GM21619 (cell line): ENCODE data around the gene SLC4A2.
"Not testable (repeated sequence)": the region's sequence is repeated elsewhere in the genome, so short reads cannot be mapped to it uniquely, and the experiment has no call there.

Experiments used
- ATAC-seq: cut with Tn5 transposase; IDR thresholded peaks from one replicate; pipeline ENCODE4 v1.9.1; 2021; ENCODE audit not compliant: unreplicated experiment

Gene SLC4A2

GRCh38 chr7:151040616-151041375, 18.6 kb upstream of the SLC4A2 start:
- no peak for ATAC-seq

- ATAC-seq, result not testable (repeated sequence)
Observed at GRCh38 chr7:151043449-151043848, 15.9 kb upstream of the SLC4A2 start.

- no peak for ATAC-seq
Observed at GRCh38 chr7:151043959-151044358, 15.4 kb upstream of the SLC4A2 start.

- no peak for ATAC-seq
Observed at GRCh38 chr7:151045262-151045661, 14.1 kb upstream of the SLC4A2 start.

GRCh38 chr7:151045967-151046366, 13.4 kb upstream of the SLC4A2 start:
- ATAC-seq, result no peak

GRCh38 chr7:151046603-151047573, 12.5 kb upstream of the SLC4A2 start:
- ATAC-seq, result no peak

GRCh38 chr7:151047976-151048815, 11.2 kb upstream of the SLC4A2 start, which contains the start of gene ASIC3:
TSS of gene ASIC3 (plus strand) at chr7:151048531. CDS start at chr7:151048886, 355 bp downstream.
- no peak for ATAC-seq

- no peak for ATAC-seq
Observed at GRCh38 chr7:151048911-151049463, 10.4 kb upstream of the SLC4A2 start.

GRCh38 chr7:151051108-151051507, 8.3 kb upstream of the SLC4A2 start:
- ATAC-seq, result no peak

- no peak for ATAC-seq
Observed at GRCh38 chr7:151053096-151053495, 6.3 kb upstream of the SLC4A2 start.

GRCh38 chr7:151053751-151054150, 5.6 kb upstream of the SLC4A2 start:
- ATAC-seq, result no peak

- no peak for ATAC-seq
Observed at GRCh38 chr7:151056283-151056665, 3.1 kb upstream of the SLC4A2 start.

GRCh38 chr7:151056666-151057505, 2.5 kb upstream of the SLC4A2 start:
- no peak for ATAC-seq

GRCh38 chr7:151057506-151057988, 1.8 kb upstream of the SLC4A2 start, which contains the start of gene CDK5:
TSS of gene CDK5 (minus strand) at chr7:151057897. CDS start at chr7:151057848, 49 bp downstream.
- ATAC-seq, result peak; percentile 10

GRCh38 chr7:151057989-151058780, 1.2 kb upstream of the SLC4A2 start:
- peak; percentile 87 for ATAC-seq

GRCh38 chr7:151058781-151059366, 515 bp upstream of the SLC4A2 start:
- no peak for ATAC-seq

GRCh38 chr7:151060113-151060415, 675 bp downstream of the SLC4A2 start:
- ATAC-seq, result no peak

- ATAC-seq, result no peak
Observed at GRCh38 chr7:151060416-151061212, 1.2 kb downstream of the SLC4A2 start.
